GM12891 (cell line): ENCODE results near the gene ELAVL4.

Experiments used
- POLR2A ChIP-seq: IDR thresholded peaks from 2 replicates; pipeline ENCODE4 v1.6.1; 2011; ENCODE audit warnings: low read depth, low read length, control low read depth
- POLR2AphosphoS5 ChIP-seq: IDR thresholded peaks from 2 replicates; pipeline ENCODE4 v1.6.1; 2011; ENCODE audit warnings: low read depth, low read length, control low read depth
- POU2F2 ChIP-seq: IDR thresholded peaks from 2 replicates; pipeline ENCODE4 v1.6.1; 2011; ENCODE audit warnings: low read depth, mild to moderate bottlenecking, control low read depth, low read length, moderate library complexity
- SPI1 ChIP-seq: IDR thresholded peaks from 2 replicates; pipeline ENCODE4 v1.6.1; 2011; ENCODE audit warnings: low read depth, low read length, control low read depth
- TAF1 ChIP-seq: IDR thresholded peaks from 2 replicates; pipeline ENCODE4 v1.6.1; 2011; ENCODE audit warnings: low read depth, low read length, control low read depth

- TF ChIP-seq POLR2A (no peak), TAF1 (no peak), POLR2AphosphoS5 (no peak), SPI1 (no peak), POU2F2 (no peak)
Measured at GRCh38 chr1:50213505-50213904, 104.8 kb downstream of the ELAVL4 start.
